GM08714 (cell line): ENCODE measurements around the gene DAPK2.

Source experiments
- H3K4me3 ChIP-seq: fragments of 200-500 bp; sonication (Bioruptor generic); 2 replicates; pipeline ENCODE4 v1.5.1; 2014; ENCODE audit warnings: mild to moderate bottlenecking, low read length, inconsistent platforms
- ZNF274 ChIP-seq: IDR thresholded peaks from 2 replicates; pipeline ENCODE4 v1.6.1; 2012; ENCODE audit warnings: mild to moderate bottlenecking, low read depth, low read length

The DAPK2 gene

GRCh38 chr15:63881431-63881830 is 164.9 kb downstream of the DAPK2 start:
- TF ChIP-seq ZNF274: no peak
- no peak overlapping the region for H3K4me3 ChIP-seq

- no peak for TF ChIP-seq ZNF274
- H3K4me3 ChIP-seq: no peak overlapping the region
Measured at GRCh38 chr15:63880744-63881143, 165.5 kb downstream of the DAPK2 start.

DNA sequence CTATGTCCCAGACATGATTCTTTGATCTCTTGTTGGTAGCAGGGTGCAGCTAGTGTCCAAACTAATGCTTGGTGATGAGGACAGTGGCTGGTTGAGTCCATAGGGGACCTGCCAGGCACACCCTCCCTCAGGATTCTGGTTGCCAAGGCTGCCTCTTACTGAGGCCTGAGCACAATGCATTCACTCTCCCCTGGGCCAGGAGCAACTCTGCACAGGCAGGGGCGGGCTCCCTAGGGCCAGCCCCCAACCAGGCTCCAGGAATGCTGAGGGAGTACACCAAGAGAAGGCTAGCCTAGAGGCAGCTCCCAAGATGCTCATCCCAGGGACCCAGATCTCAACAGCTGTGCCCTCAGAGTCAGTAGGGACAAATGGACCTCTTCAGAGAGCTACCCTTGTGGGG is 166.3 kb downstream of the DAPK2 start:
- TF ChIP-seq ZNF274: no peak
- H3K4me3 ChIP-seq: no peak overlapping the region

DNA sequence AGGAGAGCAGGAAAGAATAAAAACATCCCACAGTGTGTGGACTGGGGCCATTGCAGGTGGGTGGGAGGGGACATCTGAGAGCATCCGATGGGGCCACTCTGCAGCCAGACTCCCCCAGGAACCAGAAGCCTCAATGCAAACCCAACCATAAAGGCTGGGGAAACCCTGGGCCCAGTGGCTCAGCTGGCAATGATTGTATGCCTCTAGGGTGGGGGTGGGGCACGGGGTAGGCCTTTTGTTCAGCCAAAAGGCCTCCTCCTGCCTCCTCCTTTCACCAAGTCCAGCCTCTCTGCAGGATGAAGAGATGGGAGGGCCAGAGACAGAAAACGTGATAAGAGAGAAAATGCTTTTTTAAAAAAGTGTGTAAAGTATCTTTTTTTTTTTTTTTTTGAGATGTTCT is 167.1 kb downstream of the DAPK2 start:
- H3K4me3 ChIP-seq: no peak overlapping the region
- TF ChIP-seq ZNF274: no peak

GRCh38 chr15:63877713-63878271 is 168.5 kb downstream of the DAPK2 start:
- H3K4me3 ChIP-seq: no peak overlapping the region

GRCh38 chr15:63876085-63876662 is 170.1 kb downstream of the DAPK2 start:
- no peak overlapping the region for H3K4me3 ChIP-seq
- no peak for TF ChIP-seq ZNF274

More at GRCh38 chr15:63877713-63878271, 168.5 kb downstream of the DAPK2 start:
- TF ChIP-seq ZNF274: no peak

DNA sequence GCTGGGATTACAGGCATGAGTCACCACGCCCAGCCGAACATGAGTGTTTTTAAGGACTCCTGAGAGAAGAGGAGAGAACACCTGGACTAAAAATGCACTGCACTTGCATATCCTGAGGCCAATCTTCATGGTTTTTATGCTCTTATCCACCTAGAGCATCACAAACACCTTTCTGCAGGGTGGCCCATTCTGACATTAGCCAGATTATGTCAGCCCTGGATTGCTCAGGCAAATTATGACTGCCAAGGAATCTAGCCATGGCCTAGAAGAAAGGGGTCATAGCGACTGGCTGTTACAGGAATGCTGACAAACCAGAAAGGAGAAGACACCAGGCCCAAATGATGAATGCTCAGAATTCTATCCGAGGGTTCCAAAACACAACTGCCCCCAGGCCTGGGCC is 171.7 kb downstream of the DAPK2 start:
- no peak overlapping the region for H3K4me3 ChIP-seq
- TF ChIP-seq ZNF274: no peak

- H3K4me3 ChIP-seq: no peak overlapping the region
Measured at GRCh38 chr15:63872759-63873510, 173.3 kb downstream of the DAPK2 start.

DNA sequence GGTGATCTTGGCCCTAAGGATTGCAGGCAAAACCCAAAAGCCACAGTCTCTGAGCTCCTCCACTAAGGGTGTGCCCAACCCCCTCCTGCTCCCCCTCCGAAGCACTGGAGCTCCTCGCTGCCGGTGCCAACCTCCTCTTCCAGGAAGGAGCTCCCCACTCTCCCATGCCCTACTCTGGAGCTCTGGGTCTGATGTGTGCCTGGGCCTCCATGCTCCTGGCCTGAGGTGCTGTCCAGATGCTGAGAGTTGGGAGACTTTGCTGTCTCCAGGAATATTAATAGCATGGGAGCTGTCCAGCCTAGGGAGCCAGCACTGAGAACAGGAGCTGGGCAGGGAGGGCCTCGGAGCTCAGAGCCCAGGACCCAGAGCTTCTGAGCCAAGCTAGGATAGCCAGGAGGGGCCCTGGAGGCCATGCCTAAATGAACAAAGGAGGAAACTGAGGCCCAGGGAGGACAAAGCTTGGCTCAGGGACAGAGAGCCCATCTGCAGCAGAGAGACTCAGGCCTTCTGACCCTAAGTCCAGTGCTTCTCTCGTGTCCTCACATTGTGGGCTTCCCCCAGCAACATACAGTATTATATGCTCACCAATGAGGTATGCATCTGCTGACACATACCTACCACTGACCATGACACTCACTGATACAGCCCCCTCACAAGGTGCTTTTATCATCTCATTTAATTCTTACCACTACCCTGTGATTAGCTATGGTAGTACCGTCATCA is 175.6 kb downstream of the DAPK2 start:
- no peak overlapping the region for H3K4me3 ChIP-seq
- no peak for TF ChIP-seq ZNF274

More at GRCh38 chr15:63872759-63873510, 173.3 kb downstream of the DAPK2 start:
- no peak for TF ChIP-seq ZNF274

DNA sequence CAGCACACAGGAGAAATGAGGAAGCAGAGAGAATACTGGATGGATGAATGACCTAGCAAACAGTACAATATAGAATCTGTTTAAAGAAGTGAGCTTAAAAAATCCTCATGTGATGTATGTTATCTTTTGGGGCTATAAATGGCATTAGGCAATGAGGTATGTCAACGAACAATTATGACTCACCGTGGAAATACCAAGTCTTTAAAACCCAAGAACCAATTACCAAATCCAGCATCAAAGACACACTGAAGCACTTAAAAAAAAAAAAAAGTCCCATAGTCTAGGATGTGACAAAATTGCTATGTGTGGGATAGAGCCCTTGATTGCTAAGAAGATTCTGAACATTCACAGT is 176.3 kb downstream of the DAPK2 start:
- no peak for TF ChIP-seq ZNF274
- H3K4me3 ChIP-seq: no peak overlapping the region

GRCh38 chr15:63869371-63870042 is 176.8 kb downstream of the DAPK2 start:
- no peak for TF ChIP-seq ZNF274
- H3K4me3 ChIP-seq: no peak overlapping the region

DNA sequence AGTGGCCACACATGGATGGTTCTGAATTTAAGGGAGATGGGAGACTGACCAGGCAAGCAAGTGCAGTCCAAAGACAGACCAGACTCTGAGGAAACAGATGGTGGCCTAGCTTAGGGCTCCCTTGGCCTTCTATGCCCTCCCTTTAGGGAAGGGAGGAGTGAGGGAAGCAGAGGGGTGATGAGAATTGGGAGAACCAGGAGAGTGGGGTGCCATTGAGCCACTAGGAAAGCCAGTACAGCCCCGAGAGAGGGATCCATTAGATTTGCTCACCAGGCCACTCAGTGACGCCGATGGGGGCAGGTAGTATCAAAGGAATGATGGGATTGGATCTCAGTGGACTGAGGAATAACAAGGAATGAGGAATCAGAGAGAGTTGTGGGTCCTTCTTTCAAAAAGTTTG is 182.1 kb downstream of the DAPK2 start:
- no peak for TF ChIP-seq ZNF274
- no peak overlapping the region for H3K4me3 ChIP-seq

GRCh38 chr15:63861946-63862517 is 184.3 kb downstream of the DAPK2 start:
- H3K4me3 ChIP-seq: no peak overlapping the region
- no peak for TF ChIP-seq ZNF274

DNA sequence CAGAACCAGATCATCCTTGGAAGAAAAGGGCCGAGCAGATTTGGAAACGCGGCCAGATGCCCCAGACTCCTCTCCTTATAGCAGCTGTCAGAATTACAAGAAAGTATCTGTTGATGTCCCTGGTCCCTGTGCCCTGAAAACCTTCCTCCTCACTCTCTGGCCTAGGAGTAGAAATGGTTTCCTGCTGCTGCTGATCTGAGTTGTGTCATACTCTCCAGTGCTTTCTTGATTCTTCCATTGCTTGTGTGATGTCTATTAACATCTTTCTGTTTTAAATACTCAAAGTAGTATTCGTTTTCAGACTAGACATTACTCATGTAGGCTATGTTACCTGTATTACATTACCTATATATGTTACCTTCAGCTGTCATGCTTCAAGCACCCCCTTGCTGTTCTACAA is 185.7 kb downstream of the DAPK2 start:
- H3K4me3 ChIP-seq: no peak overlapping the region
- no peak for TF ChIP-seq ZNF274
